HCT116 (cell line): ENCODE measurements around the gene METTL13. TPM values are rescaled to one million over a fixed set of nuclear protein-coding genes. Genes with fewer than 3 reads are reported as not detected.

Experiments used
- ATAC-seq: fragments of 200-7000 bp; cut with Tn5 transposase; 2 replicates; pipeline ENCODE4 v1.9.1; 2020; ENCODE audit warnings: mild to moderate bottlenecking, moderate library complexity
- BruUV-seq: library from RNA; stranded (reverse); fragments of 400-500 nt; replicated peaks from 2 replicates; lab custom pipeline; 2021; lab: Mats Ljungman, UMichigan
- CTCF ChIA-PET: fragments of 300-600 bp; sonication (Branson Sonifier 250); formaldehyde crosslinking; loops from one replicate; lab custom pipeline; 2021; ENCODE audit warnings: antibody characterized with exemption; lab: Charles Lee
- POLR2A ChIA-PET: fragments of 300-600, 350-600 bp; sonication (Branson Sonifier 250); formaldehyde crosslinking; loops from one replicate; lab custom pipeline; 2021; ENCODE audit warnings: antibody characterized with exemption; lab: Charles Lee
- RAD21 ChIA-PET, 2 experiments: fragments of 300-600 bp; sonication (Branson Sonifier 250); formaldehyde crosslinking; loops; one replicate each; lab custom pipeline; 2023; ENCODE audit warnings: low total read pairs in 2 of 2; ENCODE audit not compliant: uncharacterized antibody in 2 of 2, unreplicated experiment in 2 of 2, low non-redundant PET in 1 of 2; lab: Charles Lee
- DNase-seq: peaks from one replicate; pipeline ENCODE4 v3.0.0-alpha.2; 2010; ENCODE audit warnings: low read depth, low spot score
- H2AFZ ChIP-seq: fragments of 200-600 bp; shearing (Covaris generic), sonication (generic); 2 replicates; pipeline ENCODE4 v1.6.1; 2017; ENCODE audit warnings: low read depth, mixed run types, mixed read lengths, antibody characterized with exemption, low read length; ENCODE audit not compliant: poor library complexity, severe bottlenecking
- H3K27ac ChIP-seq: 2 replicates; pipeline ENCODE4 v1.5.1; 2012; ENCODE audit warnings: low read depth, low read length
- H3K27me3 ChIP-seq: fragments of 200-600 bp; sonication (generic); 2 replicates; pipeline ENCODE4 v1.6.1; 2016; ENCODE audit warnings: mixed run types, low read length, mixed read lengths; ENCODE audit not compliant: insufficient read depth
- H3K36me3 ChIP-seq, 2 experiments: fragments of 200-500 bp in 1 of 2; fragments of 200-600 bp in 1 of 2; sonication (Bioruptor generic) in 1 of 2; sonication (generic) in 1 of 2; 2 replicates each; pipeline versions ENCODE4 v1.5.1 to v1.6.1; 2014 to 2016; ENCODE audit warnings: low read length in 2 of 2, inconsistent platforms in 1 of 2, mixed read lengths in 1 of 2, mixed run types in 1 of 2; ENCODE audit not compliant: insufficient read depth in 2 of 2, control insufficient read depth in 1 of 2
- H3K4me1 ChIP-seq, 2 experiments: fragments of 200-600 bp in 1 of 2; sonication (generic) in 1 of 2; 2 replicates each; pipeline versions ENCODE4 v1.5.1 to v1.6.1; 2012 to 2017; ENCODE audit warnings: low read length in 2 of 2, inconsistent platforms in 1 of 2, mild to moderate bottlenecking in 1 of 2, mixed read lengths in 1 of 2, mixed run types in 1 of 2, moderate library complexity in 1 of 2; ENCODE audit not compliant: insufficient read depth in 2 of 2, control insufficient read depth in 1 of 2
- H3K4me2 ChIP-seq: fragments of 200-600 bp; sonication (generic); 2 replicates; pipeline ENCODE4 v1.6.1; 2017; ENCODE audit warnings: mixed run types, low read length, mixed read lengths
- H3K4me3 ChIP-seq, 2 experiments: fragments of 200-600 bp in 1 of 2; sonication (generic) in 1 of 2; replicated peaks in 1 of 2; 2 replicates each; pipeline ENCODE4 v1.5.1; 2011 to 2016; ENCODE audit warnings: low read length in 2 of 2, control low read depth in 1 of 2, low read depth in 1 of 2, mild to moderate bottlenecking in 1 of 2, mixed read lengths in 1 of 2, mixed run types in 1 of 2
- H3K79me2 ChIP-seq: fragments of 200-600 bp; sonication (generic); 2 replicates; pipeline ENCODE4 v1.6.1; 2017; ENCODE audit warnings: mild to moderate bottlenecking, mixed run types, low read length, moderate library complexity, mixed read lengths; ENCODE audit not compliant: insufficient read depth
- H3K9ac ChIP-seq: fragments of 200-600 bp; sonication (generic); 2 replicates; pipeline ENCODE4 v1.6.1; 2016; ENCODE audit warnings: low read length, mixed read lengths
- H3K9me2 ChIP-seq: fragments of 200-600 bp; sonication (generic), shearing (Covaris generic); 2 replicates; pipeline ENCODE4 v1.6.1; 2017; ENCODE audit warnings: mixed run types, mild to moderate bottlenecking, moderate library complexity; ENCODE audit not compliant: insufficient read depth
- H3K9me3 ChIP-seq, 2 experiments: fragments of 200-500 bp in 1 of 2; fragments of 200-600 bp in 1 of 2; sonication (Bioruptor generic) in 1 of 2; sonication (generic) in 1 of 2; 2 replicates each; pipeline ENCODE4 v1.6.1; 2014 to 2017; ENCODE audit warnings: low read length in 2 of 2, mixed read lengths in 2 of 2, inconsistent platforms in 1 of 2, low read depth in 1 of 2, mild to moderate bottlenecking in 1 of 2, mixed run types in 1 of 2, moderate library complexity in 1 of 2; ENCODE audit not compliant: control insufficient read depth in 1 of 2, insufficient read depth in 1 of 2
- H4K20me1 ChIP-seq: fragments of 200-600 bp; sonication (generic), shearing (Covaris generic); 2 replicates; pipeline ENCODE4 v1.6.1; 2017; ENCODE audit warnings: mixed run types, mild to moderate bottlenecking, moderate library complexity; ENCODE audit not compliant: insufficient read depth
- CTCF ChIP-seq, 3 experiments: fragments of 200-600 bp in 1 of 3; sonication (generic) in 1 of 3; IDR thresholded peaks in 2 of 3; conservative IDR thresholded peaks in 1 of 3; 2 replicates each; pipeline ENCODE4 v1.5.1; 2012 to 2017; ENCODE audit warnings: low read depth in 2 of 3, low read length in 2 of 3, antibody characterized with exemption in 1 of 3, borderline replicate concordance in 1 of 3, control low read depth in 1 of 3, mild to moderate bottlenecking in 1 of 3, mixed read lengths in 1 of 3, mixed run types in 1 of 3, moderate library complexity in 1 of 3; ENCODE audit not compliant: insufficient read depth in 1 of 3
- ELF1 ChIP-seq: IDR thresholded peaks from 2 replicates; pipeline ENCODE4 v1.6.1; 2012; ENCODE audit warnings: low read depth, borderline replicate concordance
- EZH2 ChIP-seq: fragments of 200-600 bp; sonication (generic); IDR thresholded peaks from 2 replicates; pipeline ENCODE4 v1.6.1; 2017; ENCODE audit warnings: antibody characterized with exemption, mixed run types
- YY1 ChIP-seq: IDR thresholded peaks from 2 replicates; pipeline ENCODE4 v1.6.1; 2011; ENCODE audit warnings: low read length, low read depth, moderate library complexity, mild to moderate bottlenecking; ENCODE audit not compliant: insufficient replicate concordance; ENCODE audit errors: extremely low read depth
- ZFX ChIP-seq: fragments of 450-650 bp; IDR thresholded peaks from 2 replicates; pipeline ENCODE4 v1.6.1; 2017
- intact Hi-C: fragments of 100-400 bp; cut with micrococcal nuclease; formaldehyde crosslinking; loops from 2 replicates; pipeline ENCODE4 v1.10.0; 2022
- total RNA-seq: library from RNA; stranded (reverse); gene quantifications from one replicate; pipeline ENCODE4 v1.2.1, GENCODE V29; 2021; ENCODE audit not compliant: unreplicated experiment

Gene METTL13
- total RNA-seq, 1 experiment from 2014 or later: 33.9 TPM

- TF ChIP-seq YY1: no peak
- no peak for TF ChIP-seq EZH2
Observed at GRCh38 chr1:171739656-171740055, 41.8 kb upstream of the METTL13 start (continued).

GRCh38 chr1:171740356-171740863 is 41.0 kb upstream of the METTL13 start:
- Histone ChIP-seq H3K27ac (no peak overlapping the region), H3K4me2 (peak overlapping the region; percentile 92; the same call in 1 of the 2 replicates)
- TF ChIP-seq ZFX (no peak), ELF1 (no peak), CTCF (IDR thresholded peaks at IDR 0.05 in 2 of 3, conservative IDR thresholded peaks at IDR 0.05 in 1 of 3; ENCODE audit: borderline replicate concordance in 1 of 3, insufficient read depth in 1 of 3, low read depth in 2 of 3, low read length in 2 of 3) (no peak), EZH2 (no peak)
- TF ChIP-seq, all 23 proteins: peak for 0
- RAD21 ChIA-PET: no interaction called here
- Histone ChIP-seq H2AFZ (no peak overlapping the region), H3K79me2 (no peaks in the 10 kb centered on the region), H4K20me1 (no peaks in the 10 kb centered on the region), H3K27me3 (no peaks in the 10 kb centered on the region), H3K4me3 (no peak overlapping the region; a peak in 2 of 4 replicates), H3K9me3 (no peaks in the 10 kb centered on the region), H3K36me3 (no peaks in the 10 kb centered on the region), H3K9ac (no peak overlapping the region), H3K4me1 (peaks cover 4 to 27% of the 10 kb centered on the region in 2 experiments; a peak in 3 of 4 replicates), H3K9me2 (no peaks in the 10 kb centered on the region)
- CTCF ChIA-PET: interaction anchor here (1.2 kb wide), 1 partner anchor 11 kb away, joined by 3 read pairs; no protein-coding TSS in a partner anchor
- ATAC-seq (no peak), DNase-seq (no peak)
- POLR2A ChIA-PET: no interaction called here
- no TSS peak for BruUV-seq
- intact Hi-C loops: loop anchor here (5.0 kb wide), 1 partner anchor 42 kb away; the partner anchor contains the start of gene METTL13
